Measurements from ENCODE around the gene RGS9. TPM values are rescaled to one million over a fixed set of nuclear protein-coding genes. Genes with fewer than 3 reads are reported as not detected.

RGS9 gene
- total RNA-seq, 3 donors from 2014 or later, result 8.7 to 14.6 (median 13.3) TPM

GRCh38 chr17:65134035-65134434, 3.1 kb upstream of the RGS9 start:
- intact Hi-C loops (cut with DNase I, micrococcal nuclease), result no loop called here
- TF ChIP-seq CTCF (IDR thresholded peaks at IDR 0.05), result no peak
- Histone ChIP-seq H3K36me3 (ENCODE audit: low read depth) (no peaks in the 10 kb centered on the region), H3K4me3 (no peak overlapping the region), H3K9me3 (no peaks in the 10 kb centered on the region), H3K4me1 (ENCODE audit: low read depth) (peaks cover 4% of the 10 kb centered on the region)
- DNase-seq, result no peak
- no peak for ATAC-seq

GRCh38 chr17:65139101-65139764, 2.1 kb downstream of the RGS9 start:
- Histone ChIP-seq H3K36me3 (ENCODE audit: low read depth) (no peaks in the 10 kb centered on the region), H3K4me1 (ENCODE audit: low read depth) (peaks cover 4% of the 10 kb centered on the region), H3K4me3 (no peak overlapping the region), H3K9me3 (no peaks in the 10 kb centered on the region)
- intact Hi-C loops (cut with DNase I, micrococcal nuclease), result no loop called here
- ATAC-seq (no peak), DNase-seq (no peak)
- TF ChIP-seq CTCF (IDR thresholded peaks at IDR 0.05), result no peak

GRCh38 chr17:65142247-65142646, 5.1 kb downstream of the RGS9 start:
- DNase-seq (no peak), ATAC-seq (no peak)
- Histone ChIP-seq H3K36me3 (ENCODE audit: low read depth) (no peaks in the 10 kb centered on the region), H3K4me1 (ENCODE audit: low read depth) (peaks cover 4% of the 10 kb centered on the region), H3K4me3 (no peak overlapping the region), H3K9me3 (no peaks in the 10 kb centered on the region)
- TF ChIP-seq CTCF (IDR thresholded peaks at IDR 0.05), result no peak
- intact Hi-C loops (cut with DNase I, micrococcal nuclease), result no loop called here

DNA sequence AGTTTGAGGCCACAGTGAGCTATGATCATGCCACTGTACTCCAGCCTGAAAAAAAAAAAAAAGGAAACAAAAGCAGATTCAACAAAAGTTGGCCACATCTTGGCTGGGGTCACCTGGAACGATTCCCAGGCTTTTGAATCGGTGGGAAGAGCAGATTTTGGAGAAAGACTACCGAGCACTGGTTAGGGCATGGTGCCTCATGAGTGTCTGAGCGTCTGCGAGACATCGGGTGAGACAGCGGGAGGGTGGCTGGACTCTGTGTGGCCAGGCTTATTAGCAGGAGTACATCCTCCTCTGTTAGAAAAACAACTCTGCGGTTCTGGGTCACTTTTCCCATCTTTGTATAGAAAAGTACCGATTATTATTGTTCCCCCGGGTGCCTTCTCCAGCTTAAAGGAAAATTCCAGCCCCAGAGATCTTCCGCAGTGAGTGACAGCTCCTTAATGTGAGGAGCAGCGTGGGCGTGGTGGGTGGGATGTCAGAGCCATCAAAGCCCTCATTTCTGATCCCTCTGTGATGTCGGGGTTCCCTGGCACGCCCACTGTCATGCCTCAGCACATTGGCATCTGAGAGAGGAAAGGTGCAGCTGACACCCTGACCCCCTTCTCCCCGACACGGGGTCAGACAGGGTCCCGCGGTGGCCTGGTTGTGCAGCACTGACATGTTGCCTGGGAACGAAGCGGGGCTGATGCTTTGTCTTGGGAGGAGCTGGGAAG, 6.9 kb downstream of the RGS9 start:
- TF ChIP-seq CTCF (IDR thresholded peaks at IDR 0.05), result no peak
- DNase-seq, result no peak
- no peak for ATAC-seq
- H3K36me3 ChIP-seq (ENCODE audit: low read depth), result no peaks in the 10 kb centered on the region
- no peaks in the 10 kb centered on the region for H3K4me1 ChIP-seq (ENCODE audit: low read depth)
- intact Hi-C loops (cut with DNase I, micrococcal nuclease), result no loop called here
- no peaks in the 10 kb centered on the region for H3K9me3 ChIP-seq
- no peak overlapping the region for H3K4me3 ChIP-seq

DNA sequence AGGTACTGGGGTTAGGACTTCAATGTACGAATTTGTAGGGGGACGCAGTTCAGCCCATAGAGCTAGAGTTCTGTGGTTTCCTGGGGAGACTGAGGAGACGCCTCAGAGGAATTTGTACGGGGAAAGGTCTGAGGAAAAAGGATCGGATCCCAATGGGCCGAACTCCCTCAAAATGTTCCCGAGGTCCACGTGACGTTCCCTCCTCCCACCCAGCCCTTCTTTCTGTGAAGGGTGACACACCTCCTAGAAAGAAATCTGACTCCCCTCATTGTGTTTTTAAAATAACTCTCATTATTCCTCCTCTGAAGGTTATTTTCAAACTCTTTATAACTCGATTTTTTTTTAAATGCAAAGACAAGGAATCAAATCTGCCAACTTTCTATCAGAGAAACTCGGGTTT, 8.6 kb downstream of the RGS9 start:
- DNase-seq (no peak), ATAC-seq (no peak)
- no peaks in the 10 kb centered on the region for H3K36me3 ChIP-seq (ENCODE audit: low read depth)

More for the DNA sequence above, 8.6 kb downstream of the RGS9 start:
- no peak for TF ChIP-seq CTCF (IDR thresholded peaks at IDR 0.05)
- intact Hi-C loops (cut with DNase I, micrococcal nuclease), result no loop called here
- Histone ChIP-seq H3K9me3 (no peaks in the 10 kb centered on the region), H3K4me1 (ENCODE audit: low read depth) (no peaks in the 10 kb centered on the region), H3K4me3 (no peak overlapping the region)
